Prostate gland (tissue), 2 donors: Measurements from ENCODE around the gene PCSK6.

Source experiments
- POLR2A ChIP-seq: fragments of 450-650 bp; IDR thresholded peaks from one replicate; pipeline ENCODE4 v1.6.1; 2016; ENCODE audit warnings: antibody characterized with exemption, mild to moderate bottlenecking
- TF ChIP-seq, protein P1 (sequence below), 4 experiments: fragments of 200-600 bp in 2 of 4; fragments of 450-650 bp in 2 of 4; sonication (generic) in 2 of 4; IDR thresholded peaks; 1 replicate in 3 of 4; 2 replicates in 1 of 4; pipeline ENCODE4 v1.5.1; 2016 to 2019; ENCODE audit warnings: antibody characterized with exemption in 4 of 4, mild to moderate bottlenecking in 2 of 4, moderate library complexity in 2 of 4

DNA sequence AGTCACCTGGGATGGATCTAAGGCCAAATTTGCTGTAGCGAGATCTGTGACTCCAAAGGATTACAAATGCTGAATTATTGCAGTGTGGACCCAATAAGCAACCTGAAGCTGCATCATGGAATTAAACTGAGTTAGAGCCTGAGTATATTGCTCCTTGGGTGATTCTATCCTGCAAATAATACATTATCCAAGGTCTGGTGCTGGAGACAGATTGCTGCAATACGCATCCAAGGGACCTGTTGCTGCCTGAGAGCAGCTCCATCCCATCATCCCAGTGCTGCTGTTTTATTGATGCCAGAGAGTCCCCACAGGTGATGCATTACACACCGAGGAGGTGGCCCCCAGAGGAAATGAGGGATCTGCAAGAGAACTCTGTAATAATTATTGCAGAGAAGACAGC, 31.6 kb upstream of the PCSK6 start:
- TF ChIP-seq, protein P1, sequence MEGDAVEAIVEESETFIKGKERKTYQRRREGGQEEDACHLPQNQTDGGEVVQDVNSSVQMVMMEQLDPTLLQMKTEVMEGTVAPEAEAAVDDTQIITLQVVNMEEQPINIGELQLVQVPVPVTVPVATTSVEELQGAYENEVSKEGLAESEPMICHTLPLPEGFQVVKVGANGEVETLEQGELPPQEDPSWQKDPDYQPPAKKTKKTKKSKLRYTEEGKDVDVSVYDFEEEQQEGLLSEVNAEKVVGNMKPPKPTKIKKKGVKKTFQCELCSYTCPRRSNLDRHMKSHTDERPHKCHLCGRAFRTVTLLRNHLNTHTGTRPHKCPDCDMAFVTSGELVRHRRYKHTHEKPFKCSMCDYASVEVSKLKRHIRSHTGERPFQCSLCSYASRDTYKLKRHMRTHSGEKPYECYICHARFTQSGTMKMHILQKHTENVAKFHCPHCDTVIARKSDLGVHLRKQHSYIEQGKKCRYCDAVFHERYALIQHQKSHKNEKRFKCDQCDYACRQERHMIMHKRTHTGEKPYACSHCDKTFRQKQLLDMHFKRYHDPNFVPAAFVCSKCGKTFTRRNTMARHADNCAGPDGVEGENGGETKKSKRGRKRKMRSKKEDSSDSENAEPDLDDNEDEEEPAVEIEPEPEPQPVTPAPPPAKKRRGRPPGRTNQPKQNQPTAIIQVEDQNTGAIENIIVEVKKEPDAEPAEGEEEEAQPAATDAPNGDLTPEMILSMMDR (IDR thresholded peaks at IDR 0.05) = no peak
- TF ChIP-seq POLR2A = no peak
